Activated CD8-positive, alpha-beta T cell treated with anti-CD3 and anti-CD28 coated beads for 36 hours (primary cell): ENCODE data around the gene SMURF2. TPM values are rescaled to one million over a fixed set of nuclear protein-coding genes. Genes with fewer than 3 reads are reported as not detected.

Experiments used
- ATAC-seq: fragments of 200-7000 bp; cut with Tn5 transposase; one replicate; pipeline ENCODE4 v1.10.0; 2021; ENCODE audit warnings: mild to moderate bottlenecking, moderate library complexity
- CTCF ChIA-PET: fragments of 350-600 bp; sonication (Branson Sonifier 250); formaldehyde crosslinking; loops from one replicate; lab custom pipeline; 2021; ENCODE audit warnings: antibody characterized with exemption; lab: Charles Lee
- POLR2A ChIA-PET: fragments of 350-600 bp; sonication (Branson Sonifier 250); formaldehyde crosslinking; loops from one replicate; lab custom pipeline; 2021; ENCODE audit warnings: antibody characterized with exemption; lab: Charles Lee
- DNase-seq: peaks from one replicate; pipeline ENCODE4 v3.0.0-alpha.2; 2020
- H3K27ac Mint-ChIP-seq: one replicate; pipeline ENCODE4 v1.8.0; 2021; ENCODE audit warnings: mild to moderate bottlenecking, mixed read lengths
- H3K27me3 Mint-ChIP-seq: one replicate; pipeline ENCODE4 v1.8.0; 2021; ENCODE audit warnings: mixed read lengths
- H3K36me3 Mint-ChIP-seq: one replicate; pipeline ENCODE4 v1.8.0; 2021; ENCODE audit warnings: low read depth, mixed read lengths
- H3K4me1 Mint-ChIP-seq: one replicate; pipeline ENCODE4 v1.8.0; 2021; ENCODE audit warnings: low read depth, mixed read lengths
- H3K4me3 Mint-ChIP-seq: one replicate; pipeline ENCODE4 v1.8.0; 2021; ENCODE audit warnings: mild to moderate bottlenecking, moderate library complexity, mixed read lengths
- H3K9me3 Mint-ChIP-seq: one replicate; pipeline ENCODE4 v1.8.0; 2021; ENCODE audit warnings: mixed read lengths
- CTCF ChIP-seq: fragments of 200-600 bp; IDR thresholded peaks from one replicate; pipeline ENCODE4 v1.8.0; 2022; ENCODE audit warnings: antibody characterized with exemption, mild to moderate bottlenecking
- intact Hi-C: fragments of 100-400 bp; cut with micrococcal nuclease; formaldehyde crosslinking; loops from one replicate; pipeline ENCODE4 v1.10.0; 2022
- total RNA-seq, 2 experiments: library from RNA; stranded (reverse); gene quantifications; one replicate each; pipeline ENCODE4 v1.2.3, GENCODE V29; 2021

SMURF2 gene
- total RNA-seq, 2 experiments from 2014 or later: 13.8 to 13.9 TPM

- peak overlapping the region; percentile 11 for H3K4me3 Mint-ChIP-seq
- peaks cover 94% of the 10 kb centered on the region for H3K36me3 Mint-ChIP-seq
- peaks cover 69% of the 10 kb centered on the region for H3K4me1 Mint-ChIP-seq
- no peak for TF ChIP-seq CTCF
- DNase-seq (no peak), ATAC-seq (no peak)
- no peaks in the 10 kb centered on the region for H3K27me3 Mint-ChIP-seq
- CTCF ChIA-PET: interaction anchor here (1.1 to 7.0 kb wide), 6 partner anchors 9 to 148 kb away, joined by 3 to 56 read pairs (median 4); no protein-coding TSS in a partner anchor
- POLR2A ChIA-PET: interaction anchor here (0.9 to 4.4 kb wide), 6 partner anchors 9 to 161 kb away, joined by 3 to 24 read pairs (median 4); partner anchors contain the start of gene SMURF2
- H3K9me3 Mint-ChIP-seq: no peaks in the 10 kb centered on the region
- intact Hi-C loops: no loop called here
- peak overlapping the region; percentile 75 for H3K27ac Mint-ChIP-seq
Observed at GRCh38 chr17:64500862-64501765, 161.0 kb downstream of the SMURF2 start.

GRCh38 chr17:64500487-64500859 is 161.6 kb downstream of the SMURF2 start:
- CTCF ChIA-PET: interaction anchor here (1.1 to 7.0 kb wide), 3 partner anchors 10 to 149 kb away, joined by 3 to 56 read pairs (median 5); no protein-coding TSS in a partner anchor
- no peak for TF ChIP-seq CTCF
- Mint-ChIP-seq H3K4me3 (peak overlapping the region; percentile 2), H3K27ac (peak overlapping the region; percentile 75), H3K4me1 (peaks cover 71% of the 10 kb centered on the region), H3K9me3 (no peaks in the 10 kb centered on the region), H3K36me3 (peaks cover 93% of the 10 kb centered on the region), H3K27me3 (no peaks in the 10 kb centered on the region)
- no peak for DNase-seq
- intact Hi-C loops: no loop called here
- ATAC-seq: no peak
- POLR2A ChIA-PET: interaction anchor here (0.6 to 4.4 kb wide), 4 partner anchors 10 to 162 kb away, joined by 3 to 24 read pairs (median 4); partner anchors contain the start of gene SMURF2

- DNase-seq: no peak
- ATAC-seq: no peak
- ChIA-PET CTCF (interaction anchor here (0.6 to 7.0 kb wide), 3 partner anchors 9 to 105 kb away, joined by 3 to 56 read pairs (median 5); no protein-coding TSS in a partner anchor), POLR2A (interaction anchor here (0.6 to 4.4 kb wide), 6 partner anchors 9 to 162 kb away, joined by 3 to 24 read pairs (median 4); partner anchors contain the start of gene SMURF2)
- Mint-ChIP-seq H3K9me3 (no peaks in the 10 kb centered on the region), H3K36me3 (peaks cover 89% of the 10 kb centered on the region), H3K27ac (peak overlapping the region; percentile 75), H3K4me3 (peak overlapping the region; percentile 2), H3K27me3 (no peaks in the 10 kb centered on the region), H3K4me1 (peaks cover 70% of the 10 kb centered on the region)
- TF ChIP-seq CTCF: no peak
- intact Hi-C loops: no loop called here
Observed at GRCh38 chr17:64499805-64500486, 162.2 kb downstream of the SMURF2 start.

- ATAC-seq: no peak
- ChIA-PET POLR2A (interaction anchor here (0.6 to 5.2 kb wide), 10 partner anchors 7 to 152 kb away, joined by 3 to 143 read pairs (median 5); partner anchors contain the start of genes CEP95, DDX5 and PECAM1), CTCF (interaction anchor here (1.3 to 7.0 kb wide), 5 partner anchors 7 to 157 kb away, joined by 3 to 56 read pairs (median 10); partner anchors contain the start of genes CEP95 and DDX5)
- TF ChIP-seq CTCF: no peak
- peaks cover 85% of the 10 kb centered on the region for H3K36me3 Mint-ChIP-seq
- peak overlapping the region; percentile 100 for H3K4me3 Mint-ChIP-seq
- H3K4me1 Mint-ChIP-seq: peaks cover 68% of the 10 kb centered on the region
- no peaks in the 10 kb centered on the region for H3K9me3 Mint-ChIP-seq
- H3K27me3 Mint-ChIP-seq: no peaks in the 10 kb centered on the region
- intact Hi-C loops: no loop called here
- no peak for DNase-seq
- peak overlapping the region; percentile 97 for H3K27ac Mint-ChIP-seq
Observed at GRCh38 chr17:64498308-64499203, 163.6 kb downstream of the SMURF2 start.
